Muscle layer of colon (tissue), 2 donors: ENCODE results near the gene MAPK8.

ENCODE experiments used
- H3K27ac ChIP-seq: one replicate; pipeline ENCODE4 v1.7.0; 2013; ENCODE audit warnings: low read depth, mild to moderate bottlenecking, low read length, moderate library complexity
- H3K27me3 ChIP-seq, 2 donors: one replicate each; pipeline ENCODE4 v1.7.0; 2013; ENCODE audit warnings: low read length in 2 of 2, mild to moderate bottlenecking in 2 of 2; ENCODE audit not compliant: insufficient read depth in 2 of 2, control insufficient read depth in 1 of 2
- H3K36me3 ChIP-seq: one replicate; pipeline ENCODE4 v1.7.0; 2013; ENCODE audit warnings: mild to moderate bottlenecking, low read length; ENCODE audit not compliant: insufficient read depth
- H3K4me1 ChIP-seq: one replicate; pipeline ENCODE4 v1.7.0; 2013; ENCODE audit warnings: mild to moderate bottlenecking, low read length; ENCODE audit not compliant: insufficient read depth
- H3K4me3 ChIP-seq, 2 donors: one replicate each; pipeline ENCODE4 v1.7.0; 2013; ENCODE audit warnings: low read length in 2 of 2, low read depth in 1 of 2, mild to moderate bottlenecking in 1 of 2, moderate library complexity in 1 of 2
- H3K9ac ChIP-seq: one replicate; pipeline ENCODE4 v1.7.0; 2013; ENCODE audit warnings: low read length
- H3K9me3 ChIP-seq: one replicate; pipeline ENCODE4 v1.7.0; 2013; ENCODE audit warnings: mild to moderate bottlenecking, low read length
- donor health status: abdominal sarcoma.
- donor health status: Adenocarcinoma of cecum.

MAPK8 gene

DNA sequence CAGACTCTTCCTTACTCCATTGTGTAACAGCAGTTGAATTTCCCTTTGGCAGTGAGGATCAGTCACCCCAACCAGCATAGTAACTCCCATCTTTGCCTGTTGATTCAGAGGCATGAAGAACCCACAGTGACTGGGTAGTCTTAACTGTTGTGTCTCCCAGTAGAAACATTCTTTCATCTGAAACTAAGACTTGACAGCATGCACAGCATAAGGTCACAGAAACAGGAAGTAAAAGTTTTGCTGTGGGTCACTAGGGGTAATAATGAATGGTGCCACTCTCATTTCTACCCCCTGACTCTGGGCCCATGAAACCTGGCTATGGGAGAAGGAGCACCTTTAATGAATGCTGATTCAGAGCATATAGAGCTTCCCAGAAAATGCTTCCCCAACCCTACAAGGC, 23.6 kb upstream of the MAPK8 start:
- H3K27ac ChIP-seq: no peak overlapping the region
- H3K9me3 ChIP-seq: peaks cover 5% of the 10 kb centered on the region
- H3K9ac ChIP-seq: no peak overlapping the region
- H3K4me1 ChIP-seq: peaks cover 8% of the 10 kb centered on the region
- H3K36me3 ChIP-seq: no peaks in the 10 kb centered on the region
- no peaks in the 10 kb centered on the region for H3K27me3 ChIP-seq
- no peak overlapping the region for H3K4me3 ChIP-seq

- no peaks in the 10 kb centered on the region for H3K27me3 ChIP-seq
- H3K9me3 ChIP-seq: peaks cover 5% of the 10 kb centered on the region
- no peak overlapping the region for H3K27ac ChIP-seq
- peaks cover 9% of the 10 kb centered on the region for H3K4me1 ChIP-seq
- H3K9ac ChIP-seq: no peak overlapping the region
- H3K4me3 ChIP-seq: no peak overlapping the region
- H3K36me3 ChIP-seq: no peaks in the 10 kb centered on the region
These were observed 22.4 kb upstream of the MAPK8 start for GRCh38 chr10:48284002-48284546.

DNA sequence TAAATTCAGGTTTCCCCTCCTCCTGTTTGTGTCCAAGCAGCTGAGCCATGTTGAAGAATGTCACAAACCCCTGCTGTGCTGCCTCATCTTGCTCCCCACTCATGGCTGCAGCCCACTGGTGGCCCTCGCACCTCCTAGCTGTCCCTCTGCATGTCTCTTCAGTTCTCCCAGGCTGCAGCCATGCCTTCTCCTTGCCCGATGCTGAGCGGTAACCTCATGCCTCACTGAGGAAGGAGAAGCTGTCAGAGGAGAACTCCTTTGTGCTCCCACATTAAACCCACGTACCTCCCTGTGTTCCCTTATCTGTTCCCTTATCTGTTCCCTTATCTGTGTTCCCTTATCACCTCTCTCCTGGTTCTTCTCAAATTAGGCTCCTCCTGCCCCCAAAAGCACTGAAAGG, 21.7 kb upstream of the MAPK8 start:
- Histone ChIP-seq H3K9me3 (peaks cover 5% of the 10 kb centered on the region), H3K27ac (no peak overlapping the region), H3K9ac (no peak overlapping the region), H3K4me3 (no peak overlapping the region), H3K27me3 (no peaks in the 10 kb centered on the region), H3K4me1 (peaks cover 9% of the 10 kb centered on the region), H3K36me3 (no peaks in the 10 kb centered on the region)

- Histone ChIP-seq H3K27ac (no peak overlapping the region), H3K27me3 (no peaks in the 10 kb centered on the region), H3K9ac (no peak overlapping the region), H3K4me3 (no peak overlapping the region), H3K9me3 (peaks cover 5% of the 10 kb centered on the region), H3K4me1 (peaks cover 9% of the 10 kb centered on the region), H3K36me3 (no peaks in the 10 kb centered on the region)
These were observed 20.8 kb upstream of the MAPK8 start for GRCh38 chr10:48285710-48286109.

- Histone ChIP-seq H3K9me3 (peaks cover 5% of the 10 kb centered on the region), H3K27ac (no peak overlapping the region), H3K9ac (no peak overlapping the region), H3K4me1 (peaks cover 9% of the 10 kb centered on the region), H3K4me3 (no peak overlapping the region), H3K27me3 (no peaks in the 10 kb centered on the region), H3K36me3 (no peaks in the 10 kb centered on the region)
These were observed 20.1 kb upstream of the MAPK8 start for GRCh38 chr10:48286356-48286755.

- no peak overlapping the region for H3K9ac ChIP-seq
- H3K9me3 ChIP-seq: peaks cover 5% of the 10 kb centered on the region
- peaks cover 9% of the 10 kb centered on the region for H3K4me1 ChIP-seq
- no peak overlapping the region for H3K4me3 ChIP-seq
- no peaks in the 10 kb centered on the region for H3K36me3 ChIP-seq
- H3K27me3 ChIP-seq: no peaks in the 10 kb centered on the region
- no peak overlapping the region for H3K27ac ChIP-seq
These were observed 18.8 kb upstream of the MAPK8 start for GRCh38 chr10:48287417-48288391.

DNA sequence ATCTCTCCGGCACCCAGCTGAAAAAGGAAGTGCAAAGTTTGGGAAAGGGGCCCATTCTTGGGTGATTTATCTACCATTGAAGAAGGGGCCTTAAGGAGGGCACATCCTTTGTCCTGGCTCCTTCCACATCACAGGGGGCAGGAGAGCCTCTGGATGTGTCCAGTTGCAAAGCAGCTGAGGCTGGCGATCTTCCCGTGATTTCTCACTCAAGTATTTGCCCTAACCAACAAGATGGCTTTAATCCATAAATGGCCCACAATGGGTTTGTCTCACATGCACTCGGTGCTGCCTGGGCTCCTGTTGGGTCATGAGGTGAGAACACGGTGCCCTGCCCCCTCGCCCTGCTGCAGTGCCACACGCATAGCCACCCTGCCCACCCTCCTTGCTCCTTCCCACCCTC, 17.8 kb upstream of the MAPK8 start:
- H3K27ac ChIP-seq: no peak overlapping the region
- no peaks in the 10 kb centered on the region for H3K27me3 ChIP-seq
- H3K4me3 ChIP-seq: no peak overlapping the region
- no peak overlapping the region for H3K9ac ChIP-seq
- no peaks in the 10 kb centered on the region for H3K36me3 ChIP-seq
- peaks cover 4% of the 10 kb centered on the region for H3K9me3 ChIP-seq
- H3K4me1 ChIP-seq: peaks cover 9% of the 10 kb centered on the region

- H3K27me3 ChIP-seq: no peaks in the 10 kb centered on the region
- no peak overlapping the region for H3K4me3 ChIP-seq
- peaks cover 9% of the 10 kb centered on the region for H3K4me1 ChIP-seq
- H3K9ac ChIP-seq: no peak overlapping the region
- H3K9me3 ChIP-seq: no peaks in the 10 kb centered on the region
- H3K27ac ChIP-seq: no peak overlapping the region
- H3K36me3 ChIP-seq: no peaks in the 10 kb centered on the region
These were observed 16.8 kb upstream of the MAPK8 start for GRCh38 chr10:48289501-48290238.

- Histone ChIP-seq H3K4me1 (peaks cover 9% of the 10 kb centered on the region), H3K27me3 (no peaks in the 10 kb centered on the region), H3K27ac (no peak overlapping the region), H3K4me3 (no peak overlapping the region), H3K9me3 (no peaks in the 10 kb centered on the region), H3K9ac (no peak overlapping the region), H3K36me3 (no peaks in the 10 kb centered on the region)
These were observed 16.2 kb upstream of the MAPK8 start for GRCh38 chr10:48290286-48290685.

GRCh38 chr10:48291190-48291589, 15.3 kb upstream of the MAPK8 start:
- no peak overlapping the region for H3K27ac ChIP-seq
- H3K36me3 ChIP-seq: no peaks in the 10 kb centered on the region
- H3K27me3 ChIP-seq: no peaks in the 10 kb centered on the region

GRCh38 chr10:48292616-48293015, 13.9 kb upstream of the MAPK8 start:
- Histone ChIP-seq H3K9me3 (no peaks in the 10 kb centered on the region), H3K36me3 (no peaks in the 10 kb centered on the region), H3K27ac (no peak overlapping the region), H3K27me3 (no peaks in the 10 kb centered on the region), H3K9ac (no peak overlapping the region), H3K4me1 (peaks cover 4% of the 10 kb centered on the region), H3K4me3 (no peak overlapping the region)

More at GRCh38 chr10:48291190-48291589, 15.3 kb upstream of the MAPK8 start:
- H3K9me3 ChIP-seq: no peaks in the 10 kb centered on the region
- peaks cover 9% of the 10 kb centered on the region for H3K4me1 ChIP-seq
- no peak overlapping the region for H3K4me3 ChIP-seq
- no peak overlapping the region for H3K9ac ChIP-seq
